NCI-H1930 (cell line): ENCODE results near the gene CPT2.
"Not testable (repeated sequence)": the region's sequence is repeated elsewhere in the genome, so short reads cannot be mapped to it uniquely, and the experiment has no call there.

Experiments used
- DNase-seq, 2 experiments: peaks; one replicate each; lab custom pipeline; 2025; lab: John Stamatoyannopoulos, UW

Gene CPT2

GRCh38 chr1:53182111-53182593, 14.5 kb upstream of the CPT2 start:
- DNase-seq = peak; percentile 22 to 68

DNA sequence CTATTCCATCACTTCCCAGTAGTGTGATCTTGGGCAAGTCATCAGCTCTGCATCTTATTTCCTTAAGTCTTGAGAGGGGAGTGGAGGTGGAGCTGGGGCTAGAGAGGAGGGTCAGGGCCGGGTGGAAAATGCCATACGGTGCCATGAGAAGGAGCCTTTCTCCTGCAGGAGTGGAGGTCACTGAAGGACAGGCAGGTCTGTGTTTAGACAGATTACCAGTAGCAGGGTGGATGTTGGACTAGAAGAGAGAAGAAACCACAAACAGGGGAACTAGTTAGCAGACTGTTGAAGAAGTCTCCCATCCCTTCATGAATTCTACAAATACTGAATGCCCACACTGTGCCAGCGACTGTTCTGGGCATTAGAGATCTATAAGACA, 13.9 kb upstream of the CPT2 start:
- DNase-seq = no peak

DNA sequence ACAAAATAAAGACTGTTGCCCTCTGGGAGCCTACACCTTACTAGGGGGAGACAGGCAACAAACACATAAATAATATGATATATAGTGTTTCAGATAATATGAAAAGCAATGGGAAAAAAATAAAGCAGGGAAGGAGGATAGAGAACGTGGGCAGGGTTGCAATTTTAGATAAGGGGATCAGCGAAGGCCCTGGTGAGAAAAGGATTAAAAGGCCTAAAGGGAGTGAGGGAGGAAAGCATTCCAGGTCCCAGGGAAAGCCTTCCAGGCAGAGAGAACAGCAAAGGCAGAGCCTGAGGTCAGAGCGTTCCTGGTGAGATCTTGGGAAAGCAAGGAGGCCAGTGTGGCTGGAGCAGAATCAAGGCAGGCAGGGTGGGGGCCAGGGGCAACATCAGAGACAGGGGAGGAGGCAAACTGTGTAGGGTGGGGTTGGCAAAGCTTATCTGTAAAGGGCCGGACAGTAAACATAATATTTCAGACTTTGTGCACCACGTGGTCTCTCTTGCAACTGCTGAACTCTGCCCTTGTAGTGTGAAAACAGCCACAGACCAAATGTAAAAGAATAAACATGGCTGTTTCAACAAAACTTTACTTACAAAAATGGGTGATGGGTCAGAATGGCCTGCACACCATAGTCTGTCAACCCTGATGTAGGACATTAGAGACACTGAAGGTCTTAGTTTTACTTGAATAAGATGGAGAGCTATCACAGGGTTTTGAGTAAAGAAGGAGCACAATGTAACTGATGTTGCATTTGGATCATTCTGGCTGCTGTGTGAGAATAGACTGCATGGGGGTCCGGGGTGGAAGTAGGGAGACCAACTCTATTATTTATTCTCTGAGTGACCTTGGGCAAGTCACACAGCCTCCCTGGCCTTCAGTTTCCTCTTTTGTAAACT, 13.3 kb upstream of the CPT2 start:
- DNase-seq = no peak

DNA sequence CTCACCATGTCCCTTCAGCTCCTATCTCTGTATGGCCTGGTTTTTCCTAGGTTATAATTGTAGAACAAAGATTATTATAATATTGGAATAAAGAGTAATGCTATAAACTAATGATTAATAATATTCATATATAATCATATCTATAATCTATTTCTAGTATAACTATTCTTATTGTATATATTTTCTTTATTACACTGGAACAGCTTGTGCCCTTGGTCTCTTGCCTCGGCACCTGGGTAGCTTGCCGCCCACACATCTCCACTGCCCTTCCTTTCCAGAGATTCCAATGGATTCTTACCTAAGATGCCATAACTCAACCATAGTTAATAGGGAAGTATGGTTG, 10.7 kb upstream of the CPT2 start:
- not testable (repeated sequence) for DNase-seq

- DNase-seq = no peak
These were observed 10.1 kb upstream of the CPT2 start for GRCh38 chr1:53186533-53186932.

GRCh38 chr1:53187401-53187800, 9.2 kb upstream of the CPT2 start:
- DNase-seq = no peak

- no peak for DNase-seq
These were observed 8.5 kb upstream of the CPT2 start for GRCh38 chr1:53188099-53188498.

DNA sequence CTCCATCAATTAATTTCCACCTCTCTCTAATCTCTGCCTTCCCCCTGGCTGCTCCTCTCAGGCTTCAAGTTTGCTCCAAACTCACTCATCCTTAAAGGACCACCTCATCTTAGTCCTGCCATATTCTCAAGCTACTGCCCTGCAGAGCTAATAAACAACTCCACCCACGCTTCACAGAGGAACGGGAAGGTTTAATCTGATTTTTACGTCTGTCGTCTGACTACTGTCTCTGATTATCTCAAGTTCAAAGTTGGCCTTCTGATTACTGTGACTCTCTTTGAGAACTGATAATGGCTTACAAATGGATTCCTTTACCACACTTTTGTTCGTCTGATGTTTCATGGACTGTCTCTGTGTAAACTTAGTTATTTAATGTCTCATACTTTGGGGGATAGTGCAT, 7.6 kb upstream of the CPT2 start:
- DNase-seq = no peak

DNA sequence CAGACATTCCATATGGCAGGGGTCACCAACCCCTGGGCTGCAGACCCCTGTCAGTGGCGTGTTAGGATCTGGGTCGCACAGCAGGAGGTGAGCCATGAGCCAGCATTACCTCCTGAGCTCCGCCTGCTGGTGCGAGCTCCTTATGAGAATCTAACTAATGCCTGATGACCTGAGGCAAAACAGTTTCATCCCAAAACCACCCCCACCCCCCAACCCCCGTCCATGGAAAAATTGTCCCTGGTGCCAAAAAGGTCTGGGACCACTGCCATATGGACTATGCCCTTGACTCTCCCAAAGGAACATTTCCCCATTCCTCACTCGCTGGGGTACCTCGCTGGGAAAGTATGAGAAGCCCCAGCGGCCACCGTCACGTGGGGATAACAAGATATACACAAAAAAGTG, 6.4 kb upstream of the CPT2 start:
- no peak for DNase-seq

DNA sequence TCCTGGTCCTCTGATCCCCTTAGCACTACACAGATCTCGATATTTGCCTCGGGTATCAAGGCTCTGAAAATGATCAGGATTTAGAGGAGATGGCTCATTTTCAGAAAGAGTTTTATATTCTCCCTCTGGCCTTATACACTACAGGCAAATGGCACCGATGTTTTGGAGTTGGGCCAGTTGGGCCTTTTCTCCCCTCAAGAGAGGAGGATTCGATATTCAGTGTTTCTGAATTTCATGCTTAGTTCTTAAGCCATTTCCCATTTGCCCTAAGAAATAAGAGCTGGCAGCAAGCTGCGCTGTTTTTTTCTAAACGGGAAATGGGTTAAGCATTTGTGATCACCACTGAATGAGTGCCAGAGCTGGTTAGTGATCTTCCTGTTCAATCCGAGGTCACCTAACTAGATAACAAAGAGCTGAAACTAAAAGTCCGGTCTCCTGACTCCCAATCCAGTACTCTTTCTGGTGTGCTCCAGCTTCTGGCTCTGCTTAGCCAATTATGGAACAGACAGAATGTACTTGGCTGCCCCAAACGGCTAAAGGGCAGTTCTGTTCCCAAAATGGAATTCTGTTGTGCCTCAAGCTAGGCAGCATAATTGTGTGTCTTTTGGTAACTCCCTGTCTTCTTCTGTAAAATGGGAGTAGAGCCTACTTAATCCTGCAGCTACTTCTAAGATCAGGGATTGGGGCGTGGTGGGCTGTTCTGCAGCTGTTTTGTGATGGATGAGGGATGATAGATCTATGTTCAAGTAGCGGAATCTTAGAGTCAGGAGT, 1.2 kb upstream of the CPT2 start:
- DNase-seq = no peak

DNA sequence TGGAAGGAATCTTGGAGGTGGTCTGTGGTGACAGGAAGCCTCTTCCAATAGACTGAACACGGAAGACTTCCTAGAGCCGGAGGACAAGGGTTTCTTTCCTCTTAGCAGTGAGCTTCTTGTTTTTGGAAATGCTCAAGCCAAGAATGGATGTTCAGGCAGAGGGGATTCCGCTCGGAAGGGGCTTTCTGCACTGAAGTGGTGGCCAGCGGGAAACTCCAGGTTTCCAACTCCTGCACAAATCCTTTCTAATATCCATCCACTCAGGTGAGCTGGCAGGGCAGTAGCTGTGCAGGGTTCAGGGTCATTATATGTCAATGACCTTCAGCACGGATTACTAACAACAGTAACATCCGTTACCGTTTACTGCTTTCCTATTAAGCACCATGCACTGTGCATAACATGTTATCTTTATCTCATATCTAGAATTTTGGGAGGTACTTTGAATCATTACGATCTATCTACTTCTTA, 573 bp upstream of the CPT2 start:
- no peak for DNase-seq

GRCh38 chr1:53197291-53198200, 922 bp downstream of the CPT2 start:
- no peak for DNase-seq

DNA sequence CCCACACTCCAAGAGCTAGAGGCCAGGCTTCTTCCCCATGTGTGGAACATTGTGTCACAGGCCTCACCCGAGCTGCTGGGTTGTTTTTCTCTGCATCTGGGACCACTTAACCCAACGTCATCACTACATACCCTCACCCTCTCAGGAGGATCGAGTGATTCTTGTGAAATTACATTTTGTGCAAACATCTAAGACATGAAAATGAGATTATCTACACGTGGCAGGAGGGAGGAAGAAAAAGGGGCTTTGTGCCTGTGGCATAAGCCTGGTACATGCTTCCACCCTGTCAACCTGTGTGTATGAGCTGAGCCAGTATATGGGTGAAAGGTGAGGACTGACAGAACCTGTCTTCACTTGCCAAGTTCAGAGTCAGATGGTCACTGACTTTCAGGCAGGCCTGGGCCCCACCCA, 1.6 kb downstream of the CPT2 start:
- no peak for DNase-seq

DNA sequence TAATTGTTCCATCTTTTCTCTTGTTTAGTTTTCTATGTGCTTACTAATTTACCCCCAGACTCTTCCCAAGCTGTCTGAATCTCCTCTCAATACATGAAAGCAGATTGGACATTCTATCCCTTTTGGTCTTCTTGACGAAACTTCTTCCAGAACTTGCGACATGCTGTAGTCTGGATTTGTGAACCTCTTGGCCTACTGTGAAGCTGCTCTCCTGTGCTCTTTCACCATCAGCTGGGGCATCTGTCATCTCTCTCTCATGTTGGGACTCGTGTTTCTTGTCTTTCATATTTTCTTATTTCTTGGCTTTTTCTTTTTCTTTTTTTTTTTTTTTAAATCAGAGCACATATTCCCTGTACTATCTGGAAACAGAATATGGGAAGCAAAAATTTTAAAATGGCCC, 6.8 kb downstream of the CPT2 start:
- DNase-seq = no peak

GRCh38 chr1:53205496-53205895, 8.9 kb downstream of the CPT2 start:
- not testable (repeated sequence) for DNase-seq

- not testable (repeated sequence) for DNase-seq
These were observed 9.6 kb downstream of the CPT2 start for GRCh38 chr1:53206083-53206685.

- DNase-seq = no peak
These were observed 10.2 kb downstream of the CPT2 start for GRCh38 chr1:53206735-53207379.

- DNase-seq = no peak
These were observed 11.1 kb downstream of the CPT2 start for GRCh38 chr1:53207726-53208125.

GRCh38 chr1:53210352-53210751, 13.7 kb downstream of the CPT2 start:
- DNase-seq = no peak

GRCh38 chr1:53210954-53211353, 14.3 kb downstream of the CPT2 start:
- no peak for DNase-seq

- DNase-seq = no peak
These were observed 17.8 kb downstream of the CPT2 start for GRCh38 chr1:53214376-53214940.
